HepG2 (cell line): ENCODE measurements around the gene PHKB. TPM values are rescaled to one million over a fixed set of nuclear protein-coding genes. Genes with fewer than 3 reads are reported as not detected.

ENCODE experiments used
- AGO1 ChIP-seq: fragments of 200-400 bp; formaldehyde crosslinking; IDR thresholded peaks from 2 replicates; pipeline ENCODE4 v1.6.1; 2017; ENCODE audit warnings: mild to moderate bottlenecking, low read depth, low read length, moderate library complexity; ENCODE audit not compliant: poor library complexity, severe bottlenecking
- ARID5B ChIP-seq: IDR thresholded peaks from 2 replicates; pipeline ENCODE4 v1.4.0; 2020; ENCODE audit warnings: mild to moderate bottlenecking, missing genetic modification reagents
- BCLAF1 ChIP-seq: fragments of 450-650 bp; IDR thresholded peaks from 2 replicates; pipeline ENCODE4 v1.6.1; 2017; ENCODE audit warnings: mild to moderate bottlenecking
- DNMT1 ChIP-seq: sonication (generic); formaldehyde crosslinking; IDR thresholded peaks from 2 replicates; pipeline ENCODE4 v1.5.1; 2020; ENCODE audit warnings: mild to moderate bottlenecking, missing genetic modification reagents
- EP300 ChIP-seq, 3 experiments: sonication (generic) in 1 of 3; formaldehyde crosslinking in 1 of 3; IDR thresholded peaks; 2 replicates each; pipeline versions ENCODE4 v1.5.1 to v1.6.1; 2011 to 2020; ENCODE audit warnings: low read depth in 2 of 3, low read length in 2 of 3, borderline replicate concordance in 1 of 3, improper control_type of control experiment in 1 of 3, mild to moderate bottlenecking in 1 of 3, missing genetic modification reagents in 1 of 3, moderate library complexity in 1 of 3
- GZF1 ChIP-seq: sonication (generic); formaldehyde crosslinking; IDR thresholded peaks from 2 replicates; pipeline ENCODE4 v1.5.1; 2020; ENCODE audit warnings: mild to moderate bottlenecking, missing genetic modification reagents
- NFATC3 ChIP-seq: sonication (generic); formaldehyde crosslinking; IDR thresholded peaks from 2 replicates; pipeline ENCODE4 v1.5.1; 2020; ENCODE audit warnings: mild to moderate bottlenecking, missing genetic modification reagents
- RBFOX2 ChIP-seq: fragments of 200-400 bp; formaldehyde crosslinking; IDR thresholded peaks from 2 replicates; pipeline ENCODE4 v1.6.1; 2017; ENCODE audit warnings: low read depth, mild to moderate bottlenecking, low read length
- SAP130 ChIP-seq: IDR thresholded peaks from 2 replicates; pipeline ENCODE4 v1.6.1; 2016; ENCODE audit warnings: low read depth
- SIN3B ChIP-seq: fragments of 150-350 bp; IDR thresholded peaks from 2 replicates; pipeline ENCODE4 v1.6.1; 2014; ENCODE audit warnings: low read length
- TP53 ChIP-seq: sonication (generic); formaldehyde crosslinking; conservative IDR thresholded peaks from 2 replicates; pipeline ENCODE4 v1.4.0; 2020; ENCODE audit warnings: missing genetic modification reagents
- USF2 ChIP-seq, 2 experiments: sonication (generic) in 1 of 2; formaldehyde crosslinking in 1 of 2; IDR thresholded peaks; 2 replicates each; pipeline versions ENCODE4 v1.5.1 to v1.6.1; 2011 to 2020; ENCODE audit warnings: borderline replicate concordance in 1 of 2, low read depth in 1 of 2, low read length in 1 of 2, mild to moderate bottlenecking in 1 of 2, missing genetic modification reagents in 1 of 2, moderate library complexity in 1 of 2
- ZC3H13 ChIP-seq: sonication (generic); formaldehyde crosslinking; IDR thresholded peaks from 2 replicates; pipeline ENCODE4 v1.8.1; 2023; ENCODE audit warnings: mild to moderate bottlenecking, missing genetic modification reagents, moderate library complexity
- ZNF383 ChIP-seq: sonication (generic); formaldehyde crosslinking; IDR thresholded peaks from 2 replicates; pipeline ENCODE4 v1.4.0; 2020; ENCODE audit warnings: missing genetic modification reagents, mild to moderate bottlenecking, borderline replicate concordance
- ZNF7 ChIP-seq: IDR thresholded peaks from 2 replicates; pipeline ENCODE4 v1.6.1; 2016; ENCODE audit warnings: missing biosample characterization, missing genetic modification reagents
- polyA plus RNA-seq, 8 experiments: library from polyadenylated mRNA; depleted of rRNA in 3 of 8; stranded (reverse) in 7 of 8; unstranded in 1 of 8; fragments of >200 nt; fragmentation: Illumina TruSeq in 4 of 8; extraction: Trizol in 4 of 8; gene quantifications; 2 replicates each; pipeline versions ENCODE4 v1.2.1 to v1.2.3, GENCODE V29; 2011 to 2016; ENCODE audit warnings: low read depth in 4 of 8, missing spikeins in 1 of 8, mixed read lengths in 1 of 8; ENCODE audit not compliant: insufficient read depth in 1 of 8
- total RNA-seq, 5 experiments: library from RNA; depleted of rRNA; stranded (reverse); fragments of >200 nt; fragmentation: Illumina TruSeq; extraction: Trizol; gene quantifications; 2 replicates each; pipeline ENCODE4 v1.2.3, GENCODE V29; 2016; ENCODE audit warnings: low read depth in 1 of 5
- TF ChIP-seq, protein P1 (sequence below): sonication (generic); formaldehyde crosslinking; IDR thresholded peaks from 2 replicates; pipeline ENCODE4 v1.8.0; 2023; ENCODE audit warnings: mild to moderate bottlenecking, missing genetic modification reagents
- TF ChIP-seq, protein P2 (sequence below): IDR thresholded peaks from 2 replicates; pipeline ENCODE4 v1.6.1; 2018; ENCODE audit warnings: missing genetic modification reagents, mild to moderate bottlenecking, missing compliant biosample characterization

PHKB gene
- total and polyA plus RNA-seq, 2 of the 13 experiments (the other 11 are each of a cell fraction or from before 2014, with no cell fraction given): 66.0 to 80.8 TPM

DNA sequence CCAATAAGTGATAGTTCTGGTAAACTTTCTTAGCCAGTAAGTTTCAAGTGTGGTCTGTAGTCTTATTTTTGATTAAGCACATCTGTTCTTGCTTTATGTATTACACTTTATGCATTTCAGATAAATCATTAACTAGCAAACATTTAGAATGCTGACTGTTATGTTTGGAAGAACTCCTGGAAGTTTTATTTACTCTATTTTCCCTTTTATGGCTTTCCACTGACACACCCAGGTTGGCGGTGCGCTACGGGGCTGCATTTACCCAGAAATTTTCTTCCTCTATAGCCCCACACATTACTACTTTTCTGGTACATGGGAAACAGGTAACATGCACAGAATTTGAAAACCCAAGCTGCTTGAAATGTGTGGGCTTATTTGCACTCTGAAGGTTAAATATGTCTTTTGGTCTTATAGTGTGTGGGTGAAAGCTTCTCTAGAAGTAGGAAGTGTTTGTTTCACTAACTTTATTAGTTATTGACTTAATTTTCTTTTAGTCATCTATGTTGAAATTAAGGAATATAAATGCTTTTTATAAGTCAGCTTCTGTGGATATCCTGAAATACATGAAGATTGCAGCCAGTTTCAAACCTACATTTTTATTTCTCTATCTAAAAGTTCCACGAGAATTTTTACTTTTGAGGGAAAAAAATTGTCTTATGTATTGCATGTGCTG, 203.7 kb downstream of the PHKB start (continued):
- no peak for TF ChIP-seq USF2 (IDR thresholded peaks at IDR 0.05; ENCODE audit: low read depth, low read length)
- peak; percentile 49; the same call in 1 of the 2 replicates for TF ChIP-seq USF2 (CRISPR knock-in tag; IDR thresholded peaks at IDR 0.05; ENCODE audit: borderline replicate concordance)
- TF ChIP-seq EP300 (IDR thresholded peaks at IDR 0.05; ENCODE audit: low read depth in 2 of 2, low read length in 2 of 2): peak in 1 of 2 experiments; percentile 9; a peak in 1 of 4 replicates
- no peak for TF ChIP-seq EP300 (CRISPR knock-in tag; IDR thresholded peaks at IDR 0.05; ENCODE audit: borderline replicate concordance)
- TF ChIP-seq, protein P1, sequence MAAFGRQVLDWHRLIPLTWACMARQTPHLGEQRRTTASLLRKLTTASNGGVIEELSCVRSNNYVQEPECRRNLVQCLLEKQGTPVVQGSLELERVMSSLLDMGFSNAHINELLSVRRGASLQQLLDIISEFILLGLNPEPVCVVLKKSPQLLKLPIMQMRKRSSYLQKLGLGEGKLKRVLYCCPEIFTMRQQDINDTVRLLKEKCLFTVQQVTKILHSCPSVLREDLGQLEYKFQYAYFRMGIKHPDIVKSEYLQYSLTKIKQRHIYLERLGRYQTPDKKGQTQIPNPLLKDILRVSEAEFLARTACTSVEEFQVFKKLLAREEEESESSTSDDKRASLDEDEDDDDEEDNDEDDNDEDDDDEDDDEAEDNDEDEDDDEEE (CRISPR knock-in tag): no peak
- TF ChIP-seq AGO1: no peak
- TF ChIP-seq, protein P2, sequence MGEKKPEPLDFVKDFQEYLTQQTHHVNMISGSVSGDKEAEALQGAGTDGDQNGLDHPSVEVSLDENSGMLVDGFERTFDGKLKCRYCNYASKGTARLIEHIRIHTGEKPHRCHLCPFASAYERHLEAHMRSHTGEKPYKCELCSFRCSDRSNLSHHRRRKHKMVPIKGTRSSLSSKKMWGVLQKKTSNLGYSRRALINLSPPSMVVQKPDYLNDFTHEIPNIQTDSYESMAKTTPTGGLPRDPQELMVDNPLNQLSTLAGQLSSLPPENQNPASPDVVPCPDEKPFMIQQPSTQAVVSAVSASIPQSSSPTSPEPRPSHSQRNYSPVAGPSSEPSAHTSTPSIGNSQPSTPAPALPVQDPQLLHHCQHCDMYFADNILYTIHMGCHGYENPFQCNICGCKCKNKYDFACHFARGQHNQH (CRISPR knock-in tag): 0 out of 2 replicates have a peak, but pooled peaks have one; percentile 28
- TF ChIP-seq NFATC3 (CRISPR knock-in tag): no peak
- TF ChIP-seq ZNF7 (CRISPR knock-in tag): no peak
- no peak for TF ChIP-seq TP53
- TF ChIP-seq BCLAF1: no peak
- TF ChIP-seq RBFOX2: no peak
- TF ChIP-seq ZNF383: no peak
- no peak for TF ChIP-seq SIN3B
- peak; percentile 41 for TF ChIP-seq ARID5B (CRISPR knock-in tag)
- no peak for TF ChIP-seq GZF1
- no peak for TF ChIP-seq DNMT1
- peak; percentile 22; the same call in 1 of the 2 replicates for TF ChIP-seq SAP130 (CRISPR knock-in tag)
- TF ChIP-seq ZC3H13: no peak
